Uterus (tissue), 2 donors: ENCODE results near the gene CPT2.

Experiments
- CTCF ChIP-seq, 4 experiments: fragments of 200-600 bp in 2 of 4; fragments of 450-650 bp in 2 of 4; sonication (generic) in 2 of 4; IDR thresholded peaks; one replicate each; pipeline ENCODE4 v1.5.1; 2016 to 2019; ENCODE audit warnings: antibody characterized with exemption in 4 of 4, mild to moderate bottlenecking in 2 of 4, moderate library complexity in 1 of 4
- POLR2A ChIP-seq, 2 donors: fragments of 450-650 bp; IDR thresholded peaks; one replicate each; pipeline ENCODE4 v1.6.1; 2016; ENCODE audit warnings: antibody characterized with exemption in 2 of 2, mild to moderate bottlenecking in 1 of 2, moderate library complexity in 1 of 2

- TF ChIP-seq CTCF (IDR thresholded peaks at IDR 0.05) (no peak), POLR2A (IDR thresholded peaks at IDR 0.05) (no peak)
These were observed 41.0 kb downstream of the CPT2 start for GRCh38 chr1:53237638-53238037.
